Gastrocnemius medialis (tissue), 4 donors: ENCODE results near the gene SLC16A3.

Source experiments
- POLR2A ChIP-seq, 2 donors: fragments of 450-650 bp; IDR thresholded peaks; one replicate each; pipeline ENCODE4 v1.6.1; 2017; ENCODE audit warnings: antibody characterized with exemption in 2 of 2, mild to moderate bottlenecking in 2 of 2, moderate library complexity in 2 of 2
- TF ChIP-seq, protein P1 (sequence below), 5 experiments: fragments of 450-650 bp in 3 of 5; fragments of 200-600 bp in 2 of 5; sonication (generic) in 2 of 5; IDR thresholded peaks in 4 of 5; conservative IDR thresholded peaks in 1 of 5; 1 replicate in 4 of 5; 2 replicates in 1 of 5; pipeline ENCODE4 v1.5.1; 2016 to 2019; ENCODE audit warnings: antibody characterized with exemption in 5 of 5, mild to moderate bottlenecking in 3 of 5, moderate library complexity in 3 of 5

DNA sequence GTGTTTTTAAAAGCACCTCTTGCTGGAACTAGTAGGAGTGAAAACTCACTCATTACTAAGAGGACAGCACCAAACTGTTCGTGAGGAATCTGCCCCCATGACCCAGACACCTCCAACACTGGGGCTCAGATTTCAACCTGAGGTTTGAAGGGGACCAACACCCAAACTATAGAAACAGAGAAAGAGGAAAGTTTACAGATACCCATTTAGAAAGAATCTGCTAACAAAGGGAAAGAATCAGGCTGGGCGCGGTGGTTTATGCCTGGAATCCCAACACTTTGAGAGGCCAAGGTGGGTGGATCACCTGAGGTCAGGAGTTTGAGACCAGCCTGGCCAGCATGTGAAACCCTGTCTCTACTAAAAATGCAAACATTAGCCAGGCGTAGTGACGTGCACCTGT is 48.1 kb downstream of the SLC16A3 start:
- TF ChIP-seq, protein P1, sequence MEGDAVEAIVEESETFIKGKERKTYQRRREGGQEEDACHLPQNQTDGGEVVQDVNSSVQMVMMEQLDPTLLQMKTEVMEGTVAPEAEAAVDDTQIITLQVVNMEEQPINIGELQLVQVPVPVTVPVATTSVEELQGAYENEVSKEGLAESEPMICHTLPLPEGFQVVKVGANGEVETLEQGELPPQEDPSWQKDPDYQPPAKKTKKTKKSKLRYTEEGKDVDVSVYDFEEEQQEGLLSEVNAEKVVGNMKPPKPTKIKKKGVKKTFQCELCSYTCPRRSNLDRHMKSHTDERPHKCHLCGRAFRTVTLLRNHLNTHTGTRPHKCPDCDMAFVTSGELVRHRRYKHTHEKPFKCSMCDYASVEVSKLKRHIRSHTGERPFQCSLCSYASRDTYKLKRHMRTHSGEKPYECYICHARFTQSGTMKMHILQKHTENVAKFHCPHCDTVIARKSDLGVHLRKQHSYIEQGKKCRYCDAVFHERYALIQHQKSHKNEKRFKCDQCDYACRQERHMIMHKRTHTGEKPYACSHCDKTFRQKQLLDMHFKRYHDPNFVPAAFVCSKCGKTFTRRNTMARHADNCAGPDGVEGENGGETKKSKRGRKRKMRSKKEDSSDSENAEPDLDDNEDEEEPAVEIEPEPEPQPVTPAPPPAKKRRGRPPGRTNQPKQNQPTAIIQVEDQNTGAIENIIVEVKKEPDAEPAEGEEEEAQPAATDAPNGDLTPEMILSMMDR (IDR thresholded peaks at IDR 0.05 in 4 of 5, conservative IDR thresholded peaks at IDR 0.05 in 1 of 5) = no peak
- no peak for TF ChIP-seq POLR2A (IDR thresholded peaks at IDR 0.05)
